Measurements from ENCODE around the gene HSPB3.
"Not testable (repeated sequence)": the region's sequence is repeated elsewhere in the genome, so short reads cannot be mapped to it uniquely, and the experiment has no call there.

HSPB3 gene

GRCh38 chr5:54455413-54456157, at the start of gene HSPB3:
TSS of gene HSPB3 (plus strand) at chr5:54455699. CDS start at chr5:54455790, 91 bp downstream.
- DNase-seq = peak in 5 of 51 donors; percentile 12 to 52 (median 15)

- DNase-seq = no peak
Measured at GRCh38 chr5:54411176-54411575, 44.3 kb upstream of the HSPB3 start.

GRCh38 chr5:54412913-54413312, 42.6 kb upstream of the HSPB3 start:
- DNase-seq = no peak

GRCh38 chr5:54415147-54415546, 40.4 kb upstream of the HSPB3 start:
- DNase-seq = no peak

- DNase-seq = no peak
Measured at GRCh38 chr5:54415896-54416601, 39.5 kb upstream of the HSPB3 start.

- peak in 2 of 51 donors; percentile 5 to 47 for DNase-seq
Measured at GRCh38 chr5:54419573-54420423, 35.7 kb upstream of the HSPB3 start.

- not testable (repeated sequence) for DNase-seq
Measured at GRCh38 chr5:54420511-54420910, 35.0 kb upstream of the HSPB3 start.

GRCh38 chr5:54421976-54422375, 33.5 kb upstream of the HSPB3 start:
- no peak for DNase-seq

GRCh38 chr5:54425258-54425657, 30.2 kb upstream of the HSPB3 start:
- no peak for DNase-seq

GRCh38 chr5:54426209-54426608, 29.3 kb upstream of the HSPB3 start:
- no peak for DNase-seq

GRCh38 chr5:54434650-54435049, 20.8 kb upstream of the HSPB3 start:
- DNase-seq = not testable (repeated sequence)

- no peak for DNase-seq
Measured at GRCh38 chr5:54438620-54439389, 16.7 kb upstream of the HSPB3 start.

- no peak for DNase-seq
Measured at GRCh38 chr5:54440456-54440893, 15.0 kb upstream of the HSPB3 start.

- no peak for DNase-seq
Measured at GRCh38 chr5:54442271-54442670, 13.2 kb upstream of the HSPB3 start.

GRCh38 chr5:54443270-54443669, 12.2 kb upstream of the HSPB3 start:
- peak in 2 of 51 donors; percentile 18 to 34 for DNase-seq

GRCh38 chr5:54445691-54446378, 9.7 kb upstream of the HSPB3 start:
- no peak for DNase-seq

GRCh38 chr5:54446379-54446732, 9.1 kb upstream of the HSPB3 start:
- peak in 1 of 51 donors; percentile 6 for DNase-seq

- no peak for DNase-seq
Measured at GRCh38 chr5:54449923-54450322, 5.6 kb upstream of the HSPB3 start.

GRCh38 chr5:54450542-54450941, 5.0 kb upstream of the HSPB3 start:
- no peak for DNase-seq

- no peak for DNase-seq
Measured at GRCh38 chr5:54453046-54453445, 2.5 kb upstream of the HSPB3 start.

- no peak for DNase-seq
Measured at GRCh38 chr5:54454602-54455001, 897 bp upstream of the HSPB3 start.

All from hypothalamus (tissue), 51 donors.